ENCODE results near the gene LIPC.

The LIPC gene

GRCh38 chr15:58512522-58512921 lies 80.7 kb downstream of the LIPC start:
- CTCF ChIA-PET = interaction anchor here (0.5 kb wide), 1 partner anchor 351 kb away, joined by 3 read pairs; no protein-coding TSS in a partner anchor
- TF ChIP-seq GLI4 (tag by site-specific recombination; IDR thresholded peaks at IDR 0.05) = no peak
- TF ChIP-seq YY2 (tag by site-specific recombination; IDR thresholded peaks at IDR 0.05) = no peak
- no peak for TF ChIP-seq ZNF768 (tag by site-specific recombination; IDR thresholded peaks at IDR 0.05)
- TF ChIP-seq ZNF677 (tag by site-specific recombination; IDR thresholded peaks at IDR 0.05) = no peak
- no peak for TF ChIP-seq ZNF155 (tag by site-specific recombination; IDR thresholded peaks at IDR 0.05)
- Histone ChIP-seq H3K4me1 (ENCODE audit: control insufficient read depth, insufficient read depth, low read length) (no peaks in the 10 kb centered on the region), H3K4me3 (ENCODE audit: low read depth, low read length) (no peak overlapping the region), H3K36me3 (ENCODE audit: control insufficient read depth in 2 of 2, insufficient read depth in 1 of 2, low read length in 2 of 2) (no peaks in the 10 kb centered on the region), H3K9me3 (ENCODE audit: control insufficient read depth, insufficient read depth, low read depth, low read length) (no peaks in the 10 kb centered on the region), H3K27ac (ENCODE audit: extremely low read depth, low read depth, low read length) (no peak overlapping the region)
- POLR2A ChIA-PET = no interaction called here

GRCh38 chr15:58513008-58513407 lies 81.2 kb downstream of the LIPC start:
- H3K4me1 ChIP-seq (ENCODE audit: control insufficient read depth, insufficient read depth, low read length) = no peaks in the 10 kb centered on the region
- H3K9me3 ChIP-seq (ENCODE audit: control insufficient read depth, insufficient read depth, low read depth, low read length) = no peaks in the 10 kb centered on the region
- no peak for TF ChIP-seq ZNF837 (tag by site-specific recombination; IDR thresholded peaks at IDR 0.05)
- TF ChIP-seq ZNF280D (tag by site-specific recombination; IDR thresholded peaks at IDR 0.05) = no peak
- no peak for TF ChIP-seq GLI4 (tag by site-specific recombination; IDR thresholded peaks at IDR 0.05)
- no peak for TF ChIP-seq ZNF449 (tag by site-specific recombination; IDR thresholded peaks at IDR 0.05)
- no peak for TF ChIP-seq ZNF747 (tag by site-specific recombination; IDR thresholded peaks at IDR 0.05)
- TF ChIP-seq YY2 (tag by site-specific recombination; IDR thresholded peaks at IDR 0.05) = no peak
- TF ChIP-seq ZNF561 (tag by site-specific recombination; IDR thresholded peaks at IDR 0.05; ENCODE audit: borderline replicate concordance) = no peak
- no peak for TF ChIP-seq ZBTB20 (tag by site-specific recombination; IDR thresholded peaks at IDR 0.05)
- H3K36me3 ChIP-seq (ENCODE audit: control insufficient read depth in 2 of 2, insufficient read depth in 1 of 2, low read length in 2 of 2) = no peaks in the 10 kb centered on the region
- H3K4me3 ChIP-seq (ENCODE audit: low read depth, low read length) = no peak overlapping the region
- CTCF ChIA-PET = interaction anchor here (0.5 kb wide), 1 partner anchor 350 kb away, joined by 3 read pairs; no protein-coding TSS in a partner anchor
- POLR2A ChIA-PET = no interaction called here
- no peak overlapping the region for H3K27ac ChIP-seq (ENCODE audit: extremely low read depth, low read depth, low read length)

- H3K27ac ChIP-seq (ENCODE audit: extremely low read depth, low read depth, low read length) = no peak overlapping the region
- CTCF ChIA-PET = no interaction called here
- no peak for TF ChIP-seq KLF10 (tag by site-specific recombination; IDR thresholded peaks at IDR 0.05)
- no peak for TF ChIP-seq ZNF837 (tag by site-specific recombination; IDR thresholded peaks at IDR 0.05)
- 0 out of 2 replicates have a peak, but pooled peaks have one; percentile 32 for TF ChIP-seq FEZF1 (tag by site-specific recombination; IDR thresholded peaks at IDR 0.05)
- no peak for TF ChIP-seq ZNF121 (tag by site-specific recombination; IDR thresholded peaks at IDR 0.05)
- TF ChIP-seq ZNF48 (tag by site-specific recombination; IDR thresholded peaks at IDR 0.05) = no peak
- no peak for TF ChIP-seq HOXA7 (CRISPR knock-in tag; IDR thresholded peaks at IDR 0.05; ENCODE audit: borderline replicate concordance)
- TF ChIP-seq ZSCAN18 (tag by site-specific recombination; IDR thresholded peaks at IDR 0.05) = no peak
- no peak for TF ChIP-seq YY1 (tag by site-specific recombination; IDR thresholded peaks at IDR 0.05)
- TF ChIP-seq ZNF202 (tag by site-specific recombination; IDR thresholded peaks at IDR 0.05; ENCODE audit: borderline replicate concordance) = no peak
- no peak for TF ChIP-seq ZBTB8A (tag by site-specific recombination; IDR thresholded peaks at IDR 0.05)
- TF ChIP-seq BCL11A (tag by site-specific recombination; IDR thresholded peaks at IDR 0.05; ENCODE audit: low read depth) = no peak
- TF ChIP-seq IKZF3 (tag by site-specific recombination; IDR thresholded peaks at IDR 0.05) = no peak
- peak; percentile 78 for TF ChIP-seq KLF1 (tag by site-specific recombination; IDR thresholded peaks at IDR 0.05)
- no peak for TF ChIP-seq CTCF (tag by site-specific recombination; IDR thresholded peaks at IDR 0.05)
- TF ChIP-seq ZNF2 (tag by site-specific recombination; IDR thresholded peaks at IDR 0.05) = no peak
Observed at GRCh38 chr15:58513726-58514336, 82.0 kb downstream of the LIPC start.

More at GRCh38 chr15:58513726-58514336, 82.0 kb downstream of the LIPC start:
- POLR2A ChIA-PET = no interaction called here
- Histone ChIP-seq H3K36me3 (ENCODE audit: control insufficient read depth in 2 of 2, insufficient read depth in 1 of 2, low read length in 2 of 2) (no peaks in the 10 kb centered on the region), H3K4me3 (ENCODE audit: low read depth, low read length) (no peak overlapping the region), H3K9me3 (ENCODE audit: control insufficient read depth, insufficient read depth, low read depth, low read length) (no peaks in the 10 kb centered on the region), H3K4me1 (ENCODE audit: control insufficient read depth, insufficient read depth, low read length) (no peaks in the 10 kb centered on the region)

Data from HEK293 (cell line).